ENCODE data around the gene ALKBH7.

GRCh38 chr19:6409346-6409745 lies 36.8 kb downstream of the ALKBH7 start:
- TF ChIP-seq POLR2AphosphoS5 (IDR thresholded peaks at IDR 0.05; ENCODE audit: low read depth, low read length) (no peak), TAF1 (IDR thresholded peaks at IDR 0.05; ENCODE audit: borderline replicate concordance, insufficient read depth, low read length) (no peak)
- TF ChIP-seq, protein P1, sequence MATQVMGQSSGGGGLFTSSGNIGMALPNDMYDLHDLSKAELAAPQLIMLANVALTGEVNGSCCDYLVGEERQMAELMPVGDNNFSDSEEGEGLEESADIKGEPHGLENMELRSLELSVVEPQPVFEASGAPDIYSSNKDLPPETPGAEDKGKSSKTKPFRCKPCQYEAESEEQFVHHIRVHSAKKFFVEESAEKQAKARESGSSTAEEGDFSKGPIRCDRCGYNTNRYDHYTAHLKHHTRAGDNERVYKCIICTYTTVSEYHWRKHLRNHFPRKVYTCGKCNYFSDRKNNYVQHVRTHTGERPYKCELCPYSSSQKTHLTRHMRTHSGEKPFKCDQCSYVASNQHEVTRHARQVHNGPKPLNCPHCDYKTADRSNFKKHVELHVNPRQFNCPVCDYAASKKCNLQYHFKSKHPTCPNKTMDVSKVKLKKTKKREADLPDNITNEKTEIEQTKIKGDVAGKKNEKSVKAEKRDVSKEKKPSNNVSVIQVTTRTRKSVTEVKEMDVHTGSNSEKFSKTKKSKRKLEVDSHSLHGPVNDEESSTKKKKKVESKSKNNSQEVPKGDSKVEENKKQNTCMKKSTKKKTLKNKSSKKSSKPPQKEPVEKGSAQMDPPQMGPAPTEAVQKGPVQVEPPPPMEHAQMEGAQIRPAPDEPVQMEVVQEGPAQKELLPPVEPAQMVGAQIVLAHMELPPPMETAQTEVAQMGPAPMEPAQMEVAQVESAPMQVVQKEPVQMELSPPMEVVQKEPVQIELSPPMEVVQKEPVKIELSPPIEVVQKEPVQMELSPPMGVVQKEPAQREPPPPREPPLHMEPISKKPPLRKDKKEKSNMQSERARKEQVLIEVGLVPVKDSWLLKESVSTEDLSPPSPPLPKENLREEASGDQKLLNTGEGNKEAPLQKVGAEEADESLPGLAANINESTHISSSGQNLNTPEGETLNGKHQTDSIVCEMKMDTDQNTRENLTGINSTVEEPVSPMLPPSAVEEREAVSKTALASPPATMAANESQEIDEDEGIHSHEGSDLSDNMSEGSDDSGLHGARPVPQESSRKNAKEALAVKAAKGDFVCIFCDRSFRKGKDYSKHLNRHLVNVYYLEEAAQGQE (IDR thresholded peaks at IDR 0.05; ENCODE audit: insufficient read depth in 1 of 2, low read depth in 2 of 2, low read length in 2 of 2), result no peak

Measured in PFSK-1 (cell line).